T-helper 2 cell treated with Interferon-gamma antibody and Interleukin-4, amounts not matched to agents 5 μg/mL and 100 μg/mL, for 36 hours (primary cell): ENCODE data around the gene COL21A1.

Experiments
- DNase-seq: peaks from one replicate; pipeline ENCODE4 v3.0.0; 2021; ENCODE audit warnings: low spot score
- H3K27ac Mint-ChIP-seq: one replicate; pipeline ENCODE4 v1.8.0; 2021; ENCODE audit warnings: mild to moderate bottlenecking, mixed read lengths
- H3K27me3 Mint-ChIP-seq: one replicate; pipeline ENCODE4 v1.8.0; 2021; ENCODE audit warnings: low read depth, mixed read lengths
- H3K36me3 Mint-ChIP-seq: one replicate; pipeline ENCODE4 v1.8.0; 2021; ENCODE audit warnings: low read depth, mixed read lengths
- H3K4me1 Mint-ChIP-seq: one replicate; pipeline ENCODE4 v1.8.0; 2021; ENCODE audit warnings: low read depth, mixed read lengths
- H3K4me3 Mint-ChIP-seq: one replicate; pipeline ENCODE4 v1.8.0; 2022; ENCODE audit warnings: mild to moderate bottlenecking, moderate library complexity, mixed read lengths
- H3K9me3 Mint-ChIP-seq: one replicate; pipeline ENCODE4 v1.8.0; 2021; ENCODE audit warnings: mixed read lengths

The COL21A1 gene

DNA sequence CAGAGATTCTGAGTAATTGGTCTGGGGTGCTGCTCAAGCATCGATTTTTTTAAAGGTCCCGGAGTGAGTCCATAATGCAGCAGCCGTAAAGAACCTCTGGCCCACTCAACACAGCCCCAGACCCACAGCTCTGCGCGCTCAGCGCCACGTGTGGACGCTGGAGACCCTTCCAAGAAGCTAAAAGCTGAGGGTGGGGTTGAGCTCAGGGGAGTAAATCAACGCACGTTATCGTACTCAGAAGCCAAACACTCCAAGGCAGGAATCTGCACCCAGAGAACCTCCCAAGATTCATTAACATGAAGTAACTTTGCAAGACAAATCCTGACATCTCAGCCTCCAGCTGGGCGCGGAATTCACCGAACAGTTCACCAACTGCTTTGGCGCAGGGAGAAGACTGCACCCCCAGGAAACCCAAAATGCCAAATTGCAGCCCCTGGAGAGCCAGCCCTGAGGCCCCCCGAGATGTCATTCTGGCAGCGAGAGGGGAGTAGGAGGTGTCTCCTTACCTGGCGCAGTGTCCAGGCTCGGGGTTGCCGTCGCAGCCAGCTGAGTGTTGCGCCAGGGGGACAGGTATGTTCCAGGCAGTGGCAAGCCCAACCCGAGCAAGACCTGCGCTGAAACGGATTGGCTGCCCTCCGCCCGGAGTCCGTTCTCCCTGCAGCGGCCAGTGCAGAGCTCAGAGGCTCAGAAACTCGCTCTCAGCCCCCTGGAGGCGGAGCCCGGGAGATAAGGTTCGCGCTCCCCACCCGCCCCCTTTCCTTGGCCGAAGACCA is at the start of gene COL21A1:
Gene COL21A1, minus strand, starts transcription at position 700 of the 773 bp plus-strand sequence. CDS start 64,962 bp downstream, outside the sequence.
- peaks cover 5% of the 10 kb centered on the region for H3K27me3 Mint-ChIP-seq
- H3K4me3 Mint-ChIP-seq: no peak within 1 kb of the TSS
- no peaks in the 10 kb centered on the region for H3K36me3 Mint-ChIP-seq

DNA sequence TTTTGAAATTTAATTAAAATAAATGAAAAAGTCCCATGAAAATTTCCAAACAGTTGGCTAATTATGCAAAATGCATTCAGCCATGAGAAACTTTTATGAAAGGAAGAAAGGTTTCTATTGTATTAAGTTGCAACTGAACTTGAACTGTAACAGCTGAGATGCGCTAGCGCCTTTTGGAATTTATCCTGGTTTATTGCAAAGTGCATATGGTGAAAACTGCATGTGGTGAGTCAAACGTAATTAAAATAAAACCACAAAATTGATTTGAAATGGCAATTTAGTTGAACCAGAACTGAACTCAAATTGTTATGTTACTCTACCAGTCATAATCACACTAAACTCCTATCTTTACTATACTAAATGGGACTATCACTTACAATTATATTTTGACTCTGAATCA is 46.4 kb upstream of the COL21A1 start:
- no peaks in the 10 kb centered on the region for H3K9me3 Mint-ChIP-seq
- no peak overlapping the region for H3K4me3 Mint-ChIP-seq
- no peak overlapping the region for H3K27ac Mint-ChIP-seq
- no peak for DNase-seq
- H3K4me1 Mint-ChIP-seq: no peaks in the 10 kb centered on the region
- H3K27me3 Mint-ChIP-seq: no peaks in the 10 kb centered on the region
- H3K36me3 Mint-ChIP-seq: no peaks in the 10 kb centered on the region

More for the DNA sequence above, at the start of gene COL21A1:
- Mint-ChIP-seq H3K9me3 (no peaks in the 10 kb centered on the region), H3K27ac (no peak within 1 kb of the TSS), H3K4me1 (no peaks in the 10 kb centered on the region)
- DNase-seq: no peak

DNA sequence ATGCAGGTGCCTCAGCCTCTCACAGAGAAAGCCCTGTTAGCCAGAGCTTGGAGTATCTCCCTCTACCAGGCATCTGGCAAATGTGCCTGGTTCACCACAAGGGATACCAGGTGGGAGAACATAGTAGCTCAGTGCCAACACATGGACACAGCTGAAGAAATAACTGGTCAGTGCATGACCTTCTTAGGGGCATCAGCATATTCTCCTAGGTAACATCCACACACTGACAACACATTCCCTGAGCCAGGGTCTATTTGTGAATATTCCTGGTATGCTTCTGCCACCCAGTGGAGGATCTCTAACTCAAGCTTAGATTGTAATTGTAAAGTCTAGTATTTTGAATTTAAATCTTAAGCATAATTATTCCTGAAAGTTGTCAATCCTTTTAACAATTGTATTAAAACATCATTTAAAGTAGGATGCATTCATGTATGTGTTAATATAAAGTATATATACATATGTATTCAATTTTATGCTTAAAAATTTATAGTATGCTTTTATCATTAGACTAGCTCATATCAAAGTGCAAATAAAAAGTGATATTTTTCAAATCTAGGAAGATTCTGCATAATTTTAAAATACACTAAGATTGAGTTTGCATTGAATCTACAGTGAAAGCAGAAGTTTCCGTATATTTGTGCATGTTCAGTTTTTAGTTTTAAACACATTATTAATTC is 45.3 kb upstream of the COL21A1 start:
- no peak for DNase-seq
- Mint-ChIP-seq H3K36me3 (no peaks in the 10 kb centered on the region), H3K9me3 (no peaks in the 10 kb centered on the region), H3K4me1 (no peaks in the 10 kb centered on the region), H3K4me3 (no peak overlapping the region), H3K27me3 (no peaks in the 10 kb centered on the region), H3K27ac (no peak overlapping the region)

DNA sequence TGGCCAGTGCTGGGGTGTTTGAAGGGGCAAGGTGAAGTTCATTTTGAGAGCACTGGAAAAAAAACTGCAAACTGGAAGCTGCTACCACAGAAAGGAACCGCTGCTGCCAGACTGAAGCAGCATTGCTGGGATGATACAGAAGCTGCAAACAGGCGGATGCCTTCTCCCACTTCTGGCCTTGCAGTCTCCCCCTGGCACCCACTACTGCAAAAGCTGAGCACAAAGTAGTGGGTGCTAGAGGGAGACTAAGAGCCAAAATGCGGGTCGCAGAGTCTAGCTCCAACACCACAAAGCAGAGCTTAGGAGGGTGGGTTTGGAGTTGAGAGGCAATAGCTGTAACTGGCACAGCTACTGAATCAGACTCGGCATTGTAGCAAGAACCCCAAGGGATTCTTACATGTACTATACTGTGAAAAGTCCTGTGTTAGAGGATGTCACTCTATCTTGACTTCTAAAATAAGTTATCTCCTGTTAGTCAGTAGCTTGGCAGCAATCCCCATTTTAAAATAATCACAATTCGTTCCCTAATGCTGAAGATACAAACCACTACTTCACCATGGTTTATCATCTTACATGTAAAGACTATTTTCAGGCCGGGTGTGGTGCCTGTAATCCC is 44.0 kb upstream of the COL21A1 start:
- Mint-ChIP-seq H3K4me1 (no peaks in the 10 kb centered on the region), H3K4me3 (no peak overlapping the region), H3K36me3 (no peaks in the 10 kb centered on the region), H3K27me3 (no peaks in the 10 kb centered on the region), H3K9me3 (no peaks in the 10 kb centered on the region), H3K27ac (no peak overlapping the region)
- DNase-seq: no peak

DNA sequence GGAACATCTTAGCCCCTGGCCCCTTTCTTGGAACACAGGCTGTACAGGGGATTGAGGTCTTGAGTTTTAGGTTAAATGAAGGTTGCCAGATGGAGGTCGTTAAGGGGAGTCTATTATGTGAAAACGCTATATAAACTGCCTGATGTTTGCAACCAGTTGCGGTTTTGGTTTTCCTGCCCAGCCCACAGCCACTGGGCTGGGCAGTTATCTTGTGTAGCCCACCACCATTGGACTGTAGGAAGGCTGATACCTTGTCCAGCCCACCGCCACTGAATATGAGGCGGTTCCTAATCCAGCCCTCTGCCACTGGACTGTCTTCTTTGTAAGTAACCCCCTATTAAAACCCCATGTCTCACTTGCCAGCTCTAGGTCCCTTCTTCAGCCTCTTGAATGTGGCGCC is 42.3 kb upstream of the COL21A1 start:
- Mint-ChIP-seq H3K27me3 (no peaks in the 10 kb centered on the region), H3K9me3 (no peaks in the 10 kb centered on the region), H3K4me3 (no peak overlapping the region), H3K4me1 (no peaks in the 10 kb centered on the region), H3K36me3 (no peaks in the 10 kb centered on the region), H3K27ac (no peak overlapping the region)
- no peak for DNase-seq

DNA sequence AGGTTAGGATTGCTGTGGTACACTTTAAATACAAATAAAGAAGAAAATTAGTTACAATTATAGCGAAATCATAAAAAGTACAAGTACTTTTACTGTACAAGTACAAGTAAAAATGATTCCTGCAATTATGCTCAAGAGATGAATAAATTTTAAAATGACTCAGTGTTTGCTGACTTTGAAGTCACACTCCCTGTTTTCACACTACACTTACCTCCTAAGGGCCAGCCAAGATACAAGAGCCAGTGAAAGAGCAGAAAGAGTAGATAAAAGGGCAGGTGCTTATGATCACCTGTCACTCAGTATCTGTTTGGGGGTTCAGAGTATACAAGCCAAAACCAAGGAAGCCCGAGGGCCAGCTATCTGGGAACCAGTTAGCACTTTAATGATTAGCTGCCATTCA is 41.0 kb upstream of the COL21A1 start:
- H3K4me1 Mint-ChIP-seq: no peaks in the 10 kb centered on the region

DNA sequence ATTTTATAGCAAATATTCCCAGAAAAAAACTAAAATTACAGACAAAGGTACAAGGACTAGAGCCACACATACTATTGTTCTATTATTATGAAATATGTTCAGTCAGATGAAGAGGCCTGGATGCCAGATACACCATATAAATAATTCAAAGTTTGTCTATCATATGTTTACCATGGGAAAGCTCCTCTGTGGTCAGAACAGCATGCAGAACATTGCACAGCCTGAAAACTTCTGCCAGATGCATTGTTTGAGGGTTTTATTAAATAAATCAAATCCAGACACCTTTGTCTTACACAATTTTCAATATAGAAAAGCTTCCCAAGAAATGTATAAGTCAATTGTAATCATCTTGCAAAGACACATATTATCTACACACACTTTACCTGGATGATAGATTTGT is 35.0 kb upstream of the COL21A1 start:
- Mint-ChIP-seq H3K4me1 (no peaks in the 10 kb centered on the region), H3K4me3 (no peak overlapping the region), H3K27ac (no peak overlapping the region), H3K9me3 (no peaks in the 10 kb centered on the region), H3K36me3 (no peaks in the 10 kb centered on the region), H3K27me3 (no peaks in the 10 kb centered on the region)
- DNase-seq: no peak

More for the DNA sequence above, 41.0 kb upstream of the COL21A1 start:
- no peaks in the 10 kb centered on the region for H3K27me3 Mint-ChIP-seq
- H3K9me3 Mint-ChIP-seq: no peaks in the 10 kb centered on the region
- H3K27ac Mint-ChIP-seq: no peak overlapping the region
- no peak overlapping the region for H3K4me3 Mint-ChIP-seq
- no peaks in the 10 kb centered on the region for H3K36me3 Mint-ChIP-seq
- no peak for DNase-seq

DNA sequence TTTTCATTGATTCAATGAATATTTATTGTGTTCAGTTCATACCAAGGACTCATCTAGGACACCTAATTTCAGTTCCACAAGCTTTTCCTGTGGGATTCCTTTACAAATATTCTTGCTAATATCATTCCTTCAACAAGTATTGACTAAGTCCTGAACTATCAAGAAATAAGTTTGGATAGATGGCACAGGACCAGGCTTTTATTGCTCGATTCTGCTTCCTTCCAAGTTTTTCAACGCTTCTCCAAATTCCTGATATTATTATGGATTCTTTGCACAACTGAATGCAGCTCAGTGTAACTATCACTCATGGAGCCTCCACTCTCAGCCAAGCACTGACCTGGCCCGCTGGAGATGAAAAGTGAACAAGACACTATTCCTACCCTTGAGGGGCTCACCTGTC is 32.7 kb upstream of the COL21A1 start:
- DNase-seq: no peak
- Mint-ChIP-seq H3K4me3 (no peak overlapping the region), H3K4me1 (no peaks in the 10 kb centered on the region), H3K36me3 (no peaks in the 10 kb centered on the region), H3K9me3 (no peaks in the 10 kb centered on the region), H3K27me3 (no peaks in the 10 kb centered on the region), H3K27ac (no peak overlapping the region)

DNA sequence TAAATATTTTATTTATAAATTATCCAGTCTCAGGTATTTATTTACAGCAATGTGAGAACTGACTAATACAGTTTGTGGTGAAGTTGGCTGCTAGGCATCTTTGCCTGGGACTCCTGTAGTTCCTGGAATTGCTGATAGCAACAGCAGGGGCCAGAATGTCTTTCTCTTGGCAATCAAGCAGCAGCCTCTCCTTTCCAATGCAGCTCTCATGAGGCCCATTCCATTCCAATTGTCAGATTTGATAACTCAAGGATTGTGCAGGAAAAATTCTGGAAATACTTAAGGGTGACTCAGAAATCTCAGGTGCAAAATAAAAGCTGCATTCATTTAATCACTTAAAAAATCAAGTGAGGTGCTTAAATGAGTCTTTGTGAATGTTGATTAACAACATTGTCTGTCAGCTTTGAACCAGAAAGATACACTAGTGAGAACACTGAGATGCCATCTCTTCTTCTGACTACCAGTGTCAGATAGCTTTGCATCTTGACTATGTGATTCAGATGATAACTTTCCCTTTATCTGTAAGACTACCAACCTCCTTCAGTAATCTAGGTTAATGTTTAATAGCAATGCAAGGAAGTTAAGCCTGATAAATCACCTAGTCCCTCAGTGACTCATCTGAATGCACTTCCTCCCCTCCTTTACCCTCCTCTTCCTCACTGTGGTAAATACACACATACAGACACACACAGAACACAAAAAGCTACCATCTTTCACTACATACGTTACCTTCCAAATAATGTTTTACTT is 32.1 kb upstream of the COL21A1 start:
- no peak overlapping the region for H3K4me3 Mint-ChIP-seq
- DNase-seq: no peak
- H3K4me1 Mint-ChIP-seq: no peaks in the 10 kb centered on the region
- no peak overlapping the region for H3K27ac Mint-ChIP-seq
- no peaks in the 10 kb centered on the region for H3K27me3 Mint-ChIP-seq
- no peaks in the 10 kb centered on the region for H3K36me3 Mint-ChIP-seq
- no peaks in the 10 kb centered on the region for H3K9me3 Mint-ChIP-seq

DNA sequence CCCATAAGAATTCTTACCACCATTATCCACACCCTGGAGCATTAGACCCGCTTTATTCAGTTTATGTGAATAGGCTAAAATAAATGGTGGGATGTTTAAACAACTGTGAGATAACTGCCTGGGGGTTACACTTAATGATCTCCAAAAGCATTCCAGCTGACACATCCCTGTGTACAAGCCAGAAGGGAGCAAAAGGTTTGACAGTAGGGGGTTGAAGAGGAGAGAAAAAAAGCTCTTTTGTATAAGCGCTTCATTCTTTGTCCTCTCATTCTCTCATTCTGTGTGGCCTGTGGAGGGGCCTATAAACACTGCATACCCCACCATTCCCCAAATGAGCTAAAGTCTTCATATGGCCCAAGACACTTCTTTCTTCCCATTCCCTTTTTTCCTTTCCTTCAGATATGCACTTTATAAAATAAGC is 30.8 kb upstream of the COL21A1 start:
- no peaks in the 10 kb centered on the region for H3K27me3 Mint-ChIP-seq
- no peak for DNase-seq
- H3K4me3 Mint-ChIP-seq: no peak overlapping the region
- no peaks in the 10 kb centered on the region for H3K36me3 Mint-ChIP-seq
- no peaks in the 10 kb centered on the region for H3K9me3 Mint-ChIP-seq
- no peaks in the 10 kb centered on the region for H3K4me1 Mint-ChIP-seq
- H3K27ac Mint-ChIP-seq: no peak overlapping the region

DNA sequence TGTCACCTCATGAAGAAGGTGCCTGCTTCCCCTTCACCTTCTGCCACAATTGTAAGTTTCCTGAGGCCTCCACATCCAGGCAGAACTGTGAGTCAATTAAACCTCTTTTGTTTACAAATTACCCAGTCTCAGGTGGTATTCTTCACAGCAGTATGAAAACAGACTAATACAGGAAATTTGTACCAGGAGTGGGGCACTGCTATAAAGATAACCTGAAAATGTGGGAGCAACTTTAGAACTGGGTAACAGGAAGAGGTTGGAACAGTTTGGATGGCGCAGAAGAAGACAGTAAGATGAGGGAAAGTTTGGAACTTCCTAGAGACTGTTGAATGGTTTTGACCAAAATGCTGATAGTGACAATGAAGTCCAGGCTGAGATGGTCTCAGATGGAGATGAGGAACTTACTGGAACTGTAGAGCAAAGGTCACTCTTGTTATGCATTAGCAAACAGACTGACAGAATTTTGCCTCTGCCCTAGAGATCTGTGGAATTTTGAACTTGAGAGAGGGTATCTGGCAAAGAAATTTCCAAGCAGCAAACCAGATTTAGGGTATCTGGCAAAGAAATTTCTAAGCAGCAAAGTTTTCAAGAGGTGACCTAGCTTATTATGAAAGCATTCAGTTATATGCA is 23.5 kb upstream of the COL21A1 start:
- no peaks in the 10 kb centered on the region for H3K36me3 Mint-ChIP-seq
- no peak overlapping the region for H3K27ac Mint-ChIP-seq
- no peaks in the 10 kb centered on the region for H3K4me1 Mint-ChIP-seq
- no peak for DNase-seq
- H3K9me3 Mint-ChIP-seq: peaks cover 4% of the 10 kb centered on the region
- H3K27me3 Mint-ChIP-seq: no peaks in the 10 kb centered on the region
- no peak overlapping the region for H3K4me3 Mint-ChIP-seq

DNA sequence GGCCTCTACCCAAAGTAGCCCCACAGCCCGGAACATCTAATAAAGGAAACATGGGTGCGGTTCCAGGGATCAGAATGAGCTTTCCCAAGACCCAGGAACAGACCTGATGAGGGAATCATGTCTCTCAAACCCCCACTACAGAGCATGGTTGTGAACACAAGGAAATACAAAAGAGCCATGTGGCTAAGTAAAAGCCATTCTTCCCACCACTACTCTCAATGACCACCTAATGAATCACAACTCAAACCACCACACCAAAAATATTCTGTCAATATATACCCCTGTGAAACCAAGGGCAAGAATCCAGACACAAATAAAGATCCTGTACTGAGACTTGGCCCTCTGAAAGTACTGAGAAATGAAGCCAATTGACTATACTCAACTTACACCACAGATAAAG is 20.9 kb upstream of the COL21A1 start:
- no peaks in the 10 kb centered on the region for H3K36me3 Mint-ChIP-seq
- H3K4me1 Mint-ChIP-seq: no peaks in the 10 kb centered on the region
- no peak for DNase-seq
- no peaks in the 10 kb centered on the region for H3K27me3 Mint-ChIP-seq
- H3K9me3 Mint-ChIP-seq: peaks cover 4% of the 10 kb centered on the region
- H3K4me3 Mint-ChIP-seq: no peak overlapping the region
- no peak overlapping the region for H3K27ac Mint-ChIP-seq

DNA sequence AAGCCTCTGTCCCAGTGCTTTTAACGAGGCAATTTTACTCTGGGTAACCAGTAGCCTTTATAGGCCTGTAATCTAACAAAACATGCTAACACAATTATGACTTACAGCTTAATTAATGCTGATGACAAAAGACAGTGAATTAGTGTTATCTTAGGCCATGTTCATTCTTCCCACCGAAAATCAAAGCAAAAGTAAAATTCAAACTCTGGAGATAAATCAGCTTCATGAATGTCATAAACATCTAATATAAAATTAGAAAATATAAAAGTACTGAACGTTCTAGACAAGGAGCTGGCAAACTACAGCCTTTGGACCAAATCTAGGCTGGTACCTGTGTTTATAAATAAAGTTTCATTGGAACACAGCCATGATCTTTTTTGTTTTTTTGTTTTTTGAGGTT is 18.6 kb upstream of the COL21A1 start:
- H3K27me3 Mint-ChIP-seq: no peaks in the 10 kb centered on the region
- H3K27ac Mint-ChIP-seq: no peak overlapping the region
- no peaks in the 10 kb centered on the region for H3K36me3 Mint-ChIP-seq
- no peak overlapping the region for H3K4me3 Mint-ChIP-seq
- no peak for DNase-seq
- peaks cover 4% of the 10 kb centered on the region for H3K9me3 Mint-ChIP-seq
- no peaks in the 10 kb centered on the region for H3K4me1 Mint-ChIP-seq
